ENCODE results near the gene CYB561A3. TPM values are rescaled to one million over a fixed set of nuclear protein-coding genes. Genes with fewer than 3 reads are reported as not detected.
A peak's percentile ranks its signal among the peaks of the same experiment; 100 is the strongest.

Gene CYB561A3
- total RNA-seq, 4 donors from 2014 or later, result 39.9 to 110 (median 79.8) TPM

GRCh38 chr11:61338783-61339489 is 22.7 kb downstream of the CYB561A3 start:
- no peak overlapping the region for H3K27ac ChIP-seq
- no peaks in the 10 kb centered on the region for H3K9me3 ChIP-seq
- no peak for DNase-seq (ENCODE audit: low spot score in 2 of 2)
- TF ChIP-seq EP300 (IDR thresholded peaks at IDR 0.05), result no peak
- TF ChIP-seq POLR2AphosphoS5 (IDR thresholded peaks at IDR 0.05), result no peak
- TF ChIP-seq CTCF (IDR thresholded peaks at IDR 0.05), result no peak
- TF ChIP-seq POLR2A (IDR thresholded peaks at IDR 0.05), result no peak
- WGBS, result 89% methylated on average over 6 of the region's 26 CpGs
- no peak overlapping the region for H3K4me3 ChIP-seq
- H3K4me1 ChIP-seq, result peaks cover 26% of the 10 kb centered on the region
- no peaks in the 10 kb centered on the region for H3K27me3 ChIP-seq
- peaks cover 32% of the 10 kb centered on the region for H3K36me3 ChIP-seq

- no peak for TF ChIP-seq POLR2AphosphoS5 (IDR thresholded peaks at IDR 0.05)
- no peak for TF ChIP-seq EP300 (IDR thresholded peaks at IDR 0.05)
- no peak for TF ChIP-seq CTCF (IDR thresholded peaks at IDR 0.05)
- no peak for TF ChIP-seq POLR2A (IDR thresholded peaks at IDR 0.05)
- 89% methylated on average over 8 of the region's 15 CpGs for WGBS
Observed at GRCh38 chr11:61337706-61338470, 23.8 kb downstream of the CYB561A3 start.

GRCh38 chr11:61336171-61336935 is 25.3 kb downstream of the CYB561A3 start:
- peak in 1 of 2 donors; percentile 87 for DNase-seq (ENCODE audit: low spot score in 2 of 2)
- peaks cover 45% of the 10 kb centered on the region for H3K4me1 ChIP-seq
- peak overlapping the region; percentile 46 for H3K27ac ChIP-seq
- no peaks in the 10 kb centered on the region for H3K9me3 ChIP-seq
- no peak overlapping the region for H3K4me3 ChIP-seq
- TF ChIP-seq EP300 (IDR thresholded peaks at IDR 0.05), result no peak
- TF ChIP-seq POLR2A (IDR thresholded peaks at IDR 0.05), result no peak
- TF ChIP-seq POLR2AphosphoS5 (IDR thresholded peaks at IDR 0.05), result peak in 1 of 3 donors; percentile 32
- TF ChIP-seq CTCF (IDR thresholded peaks at IDR 0.05), result peak; percentile 95 to 96
- H3K36me3 ChIP-seq, result peaks cover 6% of the 10 kb centered on the region
- no peaks in the 10 kb centered on the region for H3K27me3 ChIP-seq
- WGBS, result 31% methylated on average over 8 of the region's 8 CpGs

More at GRCh38 chr11:61337706-61338470, 23.8 kb downstream of the CYB561A3 start:
- Histone ChIP-seq H3K9me3 (no peaks in the 10 kb centered on the region), H3K27ac (no peak overlapping the region), H3K27me3 (no peaks in the 10 kb centered on the region), H3K4me1 (peaks cover 33% of the 10 kb centered on the region), H3K4me3 (no peak overlapping the region), H3K36me3 (peaks cover 22% of the 10 kb centered on the region)
- no peak for DNase-seq (ENCODE audit: low spot score in 2 of 2)

GRCh38 chr11:61335355-61335710 is 26.3 kb downstream of the CYB561A3 start:
- peak overlapping the region; percentile 46 for H3K27ac ChIP-seq
- H3K27me3 ChIP-seq, result no peaks in the 10 kb centered on the region
- DNase-seq (ENCODE audit: low spot score in 2 of 2), result no peak
- H3K9me3 ChIP-seq, result no peaks in the 10 kb centered on the region
- peaks cover 56% of the 10 kb centered on the region for H3K4me1 ChIP-seq
- no peak overlapping the region for H3K4me3 ChIP-seq
- WGBS, result 92% methylated on average over 1 of the region's 1 CpG
- no peak for TF ChIP-seq CTCF (IDR thresholded peaks at IDR 0.05)
- TF ChIP-seq POLR2AphosphoS5 (IDR thresholded peaks at IDR 0.05), result no peak
- no peak for TF ChIP-seq EP300 (IDR thresholded peaks at IDR 0.05)
- no peak for TF ChIP-seq POLR2A (IDR thresholded peaks at IDR 0.05)
- H3K36me3 ChIP-seq, result peaks cover 5% of the 10 kb centered on the region

Data from suprapubic skin (tissue), 4 donors.